Uterus (tissue), 2 donors: ENCODE data around the gene CRELD2.

ENCODE experiments used
- CTCF ChIP-seq, 4 experiments: fragments of 200-600 bp in 2 of 4; fragments of 450-650 bp in 2 of 4; sonication (generic) in 2 of 4; IDR thresholded peaks; one replicate each; pipeline ENCODE4 v1.5.1; 2016 to 2019; ENCODE audit warnings: antibody characterized with exemption in 4 of 4, mild to moderate bottlenecking in 2 of 4, moderate library complexity in 1 of 4
- POLR2A ChIP-seq, 2 donors: fragments of 450-650 bp; IDR thresholded peaks; one replicate each; pipeline ENCODE4 v1.6.1; 2016; ENCODE audit warnings: antibody characterized with exemption in 2 of 2, mild to moderate bottlenecking in 1 of 2, moderate library complexity in 1 of 2

DNA sequence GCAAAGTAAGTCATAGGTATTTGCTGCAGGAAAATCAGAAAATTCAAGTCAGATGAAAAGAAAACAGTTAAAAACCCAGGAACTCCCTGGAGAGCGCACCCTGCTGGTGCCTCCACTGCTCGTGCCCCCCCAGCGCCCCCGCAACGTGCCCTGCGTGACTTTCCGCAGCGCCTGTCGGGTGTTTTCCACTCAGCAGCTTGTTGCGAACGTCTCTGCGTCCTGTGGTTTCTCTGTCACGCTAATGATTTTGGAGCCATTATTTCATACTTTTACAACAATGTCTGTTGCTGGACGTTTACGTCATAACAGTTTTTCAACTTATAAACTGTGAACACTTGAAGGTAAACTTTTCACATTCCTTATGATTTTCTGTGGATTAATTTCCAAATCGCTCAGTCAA lies 5.0 kb downstream of the CRELD2 start:
- no peak for TF ChIP-seq CTCF (IDR thresholded peaks at IDR 0.05)
- no peak for TF ChIP-seq POLR2A (IDR thresholded peaks at IDR 0.05)
